SIG-M5 treated with dmso at 0.1 percent for 504 hours (cell line): ENCODE data around the gene DCLK1.
"Not testable (repeated sequence)": the region's sequence is repeated elsewhere in the genome, so short reads cannot be mapped to it uniquely, and the experiment has no call there.

Source experiments
- DNase-seq: peaks from one replicate; lab custom pipeline; 2025; ENCODE audit not compliant: unreplicated experiment; lab: John Stamatoyannopoulos, UW

The DCLK1 gene

GRCh38 chr13:36088001-36088400 is 43.2 kb downstream of the DCLK1 start:
- DNase-seq: no peak

- DNase-seq: no peak
Observed at GRCh38 chr13:36086117-36086516, 45.1 kb downstream of the DCLK1 start.

- DNase-seq: no peak
Observed at GRCh38 chr13:36084131-36084530, 47.1 kb downstream of the DCLK1 start.

- no peak for DNase-seq
Observed at GRCh38 chr13:36082806-36083205, 48.4 kb downstream of the DCLK1 start.

DNA sequence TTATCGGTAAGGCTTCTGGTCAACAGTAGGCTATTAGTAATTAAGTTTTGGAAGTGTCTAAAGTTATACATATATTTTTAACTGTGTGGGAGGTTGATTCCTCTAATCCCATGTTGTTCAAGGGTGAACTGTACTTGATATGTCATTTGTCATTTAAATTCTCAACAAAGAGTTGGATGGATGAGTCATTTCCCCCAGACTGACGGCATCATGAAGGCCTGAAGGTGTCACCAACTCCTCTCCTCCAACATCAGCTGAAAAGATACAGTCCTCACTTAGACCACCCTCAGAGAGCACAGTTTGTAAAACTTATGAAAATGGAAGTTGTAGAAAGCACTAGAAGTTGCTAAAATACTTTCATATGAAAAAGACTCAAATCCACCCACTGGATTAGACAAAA is 48.8 kb downstream of the DCLK1 start:
- DNase-seq: no peak

DNA sequence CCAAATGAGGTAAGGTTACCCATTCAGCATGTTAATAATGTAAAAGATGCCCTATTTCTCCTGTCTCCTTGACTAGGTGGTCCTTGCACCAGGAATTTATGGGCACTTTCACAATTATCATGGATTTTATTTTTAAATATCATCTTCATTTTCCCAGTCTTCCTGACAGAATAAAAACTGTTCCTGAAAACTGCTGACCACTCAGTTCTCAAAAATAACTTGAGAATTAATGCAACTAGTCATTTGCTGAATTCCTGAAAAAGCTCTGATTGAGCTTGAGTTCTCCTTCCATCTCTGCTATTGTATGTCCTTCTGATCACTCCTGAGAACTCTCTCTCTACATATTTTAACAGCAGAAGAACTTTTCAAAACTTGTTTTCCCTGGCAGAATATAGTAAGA is 55.0 kb downstream of the DCLK1 start:
- no peak for DNase-seq

- DNase-seq: no peak
Observed at GRCh38 chr13:36074659-36075058, 56.5 kb downstream of the DCLK1 start.

DNA sequence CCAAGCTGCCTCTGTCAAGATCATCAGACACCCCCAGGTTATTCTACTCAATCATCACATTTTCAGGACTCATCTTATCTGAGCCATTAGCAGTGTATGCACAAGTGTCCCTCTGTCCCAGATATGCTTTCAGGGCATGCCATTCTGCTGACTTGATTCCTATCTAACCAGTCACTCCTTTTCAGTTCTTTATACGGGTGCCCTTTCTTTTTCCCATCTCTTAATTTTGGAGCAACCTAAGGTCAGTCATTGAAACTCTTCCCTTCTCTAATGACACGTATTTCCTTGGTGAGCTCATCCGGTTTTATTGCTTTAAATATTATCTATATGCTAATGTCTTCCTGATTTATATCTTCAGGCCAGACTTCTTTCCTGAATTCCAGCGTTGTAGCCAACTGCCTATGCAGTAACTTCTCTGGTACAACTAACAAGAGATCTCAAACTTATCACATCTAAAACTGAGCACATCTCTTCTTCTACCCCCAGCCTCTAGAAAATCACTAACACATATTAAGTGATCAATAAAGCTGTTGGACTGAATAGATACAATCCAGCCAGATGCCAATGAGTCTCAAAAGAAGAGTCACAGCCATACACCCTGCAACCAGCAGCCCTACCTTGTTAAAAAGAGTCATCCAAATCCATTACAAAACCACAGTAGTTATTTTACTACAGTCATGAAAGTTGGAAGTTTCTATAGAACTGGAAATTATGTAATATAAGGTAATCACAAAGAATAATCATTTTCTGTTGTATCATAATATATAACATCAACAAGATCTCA is 58.8 kb downstream of the DCLK1 start:
- no peak for DNase-seq

GRCh38 chr13:36070504-36071192 is 60.5 kb downstream of the DCLK1 start:
- DNase-seq: not testable (repeated sequence)

- no peak for DNase-seq
Observed at GRCh38 chr13:36069881-36070366, 61.3 kb downstream of the DCLK1 start.

- DNase-seq: no peak
Observed at GRCh38 chr13:36068991-36069390, 62.2 kb downstream of the DCLK1 start.

GRCh38 chr13:36068566-36068965 is 62.6 kb downstream of the DCLK1 start:
- no peak for DNase-seq

- no peak for DNase-seq
Observed at GRCh38 chr13:36067746-36068381, 63.3 kb downstream of the DCLK1 start.

DNA sequence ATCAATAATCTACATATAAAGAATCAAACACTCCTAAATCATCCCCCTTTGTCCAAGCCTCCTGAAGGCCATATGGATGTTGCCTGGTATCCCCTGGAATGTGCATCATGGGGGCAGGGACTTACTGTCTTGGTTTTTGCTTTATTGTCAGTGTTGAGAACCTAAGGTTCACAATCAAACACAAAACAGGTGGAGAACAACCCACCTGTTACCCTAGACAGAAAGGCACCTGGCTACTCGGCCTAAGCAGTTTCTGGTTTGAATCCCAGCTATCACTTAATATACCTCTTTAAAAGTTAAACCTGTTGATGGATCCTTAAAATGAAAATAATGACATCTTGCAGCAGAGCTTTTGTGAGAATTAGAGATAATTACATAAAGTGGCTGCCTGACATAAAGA is 68.9 kb downstream of the DCLK1 start:
- no peak for DNase-seq

DNA sequence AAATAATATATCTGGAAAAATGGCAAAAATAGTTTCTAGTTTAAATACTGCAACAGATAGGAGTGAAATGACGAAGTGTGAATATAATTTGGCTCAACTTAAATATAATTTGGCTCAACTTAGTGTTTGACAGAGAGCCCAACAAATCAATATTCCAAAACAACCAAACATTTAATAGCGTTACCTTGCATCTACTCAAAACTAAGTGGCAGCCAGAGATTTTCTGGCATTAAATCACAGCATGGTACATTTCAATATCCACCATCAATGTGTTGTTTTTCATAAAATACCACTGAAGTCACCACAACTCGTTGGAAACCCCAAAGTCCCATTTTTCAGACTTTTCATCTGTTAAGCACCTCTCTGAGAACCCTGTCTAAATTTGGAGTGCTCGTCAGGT is 69.6 kb downstream of the DCLK1 start:
- no peak for DNase-seq

DNA sequence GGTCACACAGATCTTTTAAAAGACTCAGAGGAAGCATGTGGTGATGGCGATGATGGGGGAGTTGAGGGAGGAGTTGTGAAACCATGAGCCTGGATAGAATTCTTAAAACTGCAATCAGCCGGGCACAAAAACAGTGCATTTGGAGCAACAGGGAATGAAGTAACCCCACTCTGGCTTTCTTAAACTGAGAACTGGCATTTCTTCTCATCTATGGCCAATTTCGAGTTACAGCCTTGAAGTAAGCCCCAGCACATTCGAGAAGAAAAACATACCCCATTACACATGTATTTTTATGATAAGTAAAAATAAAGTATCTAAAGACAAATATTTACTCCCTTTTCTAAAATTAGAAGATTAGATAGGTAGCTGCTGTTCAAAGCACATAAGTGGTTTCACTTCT is 70.1 kb downstream of the DCLK1 start:
- DNase-seq: no peak

GRCh38 chr13:36059321-36059720 is 71.9 kb downstream of the DCLK1 start:
- DNase-seq: no peak

DNA sequence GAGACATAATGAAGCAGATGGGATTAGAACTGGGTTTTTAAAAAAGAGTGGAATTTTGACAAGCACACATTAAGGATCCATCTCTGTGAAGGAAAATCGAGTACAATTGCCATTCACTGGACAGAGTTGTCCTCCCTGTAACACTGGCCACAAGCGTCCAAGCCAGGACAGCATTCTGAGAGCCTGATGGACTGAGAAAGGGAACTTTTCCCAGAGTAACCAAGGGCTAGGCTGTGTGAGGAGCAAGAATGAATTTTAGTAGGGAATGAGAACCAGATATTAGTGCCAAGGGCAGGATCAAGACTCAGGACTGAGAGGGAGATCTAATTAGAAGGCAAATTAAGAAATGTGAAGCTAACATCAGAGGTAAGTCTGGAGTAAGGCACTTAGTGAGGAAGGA is 73.1 kb downstream of the DCLK1 start:
- no peak for DNase-seq

- DNase-seq: no peak
Observed at GRCh38 chr13:36057547-36057946, 73.6 kb downstream of the DCLK1 start.

GRCh38 chr13:36057041-36057440 is 74.1 kb downstream of the DCLK1 start:
- no peak for DNase-seq

- no peak for DNase-seq
Observed at GRCh38 chr13:36055366-36055765, 75.8 kb downstream of the DCLK1 start.

GRCh38 chr13:36054041-36054440 is 77.1 kb downstream of the DCLK1 start:
- DNase-seq: no peak
